ENCODE results near the gene SLC38A8. TPM values are rescaled to one million over a fixed set of nuclear protein-coding genes. Genes with fewer than 3 reads are reported as not detected.

The SLC38A8 gene
- polyA plus RNA-seq, 1 experiment = not detected

- peaks cover 30% of the 10 kb centered on the region for H3K27me3 ChIP-seq (ENCODE audit: control insufficient read depth, insufficient read depth, low read length)
- ChIA-PET POLR2A (no interaction called here), CTCF (no interaction called here)
- DNase-seq (ENCODE audit: low read depth, low spot score) = no peak
- no peak overlapping the region for H3K4me3 ChIP-seq (ENCODE audit: low read depth, low read length)
- TF ChIP-seq, protein P1, sequence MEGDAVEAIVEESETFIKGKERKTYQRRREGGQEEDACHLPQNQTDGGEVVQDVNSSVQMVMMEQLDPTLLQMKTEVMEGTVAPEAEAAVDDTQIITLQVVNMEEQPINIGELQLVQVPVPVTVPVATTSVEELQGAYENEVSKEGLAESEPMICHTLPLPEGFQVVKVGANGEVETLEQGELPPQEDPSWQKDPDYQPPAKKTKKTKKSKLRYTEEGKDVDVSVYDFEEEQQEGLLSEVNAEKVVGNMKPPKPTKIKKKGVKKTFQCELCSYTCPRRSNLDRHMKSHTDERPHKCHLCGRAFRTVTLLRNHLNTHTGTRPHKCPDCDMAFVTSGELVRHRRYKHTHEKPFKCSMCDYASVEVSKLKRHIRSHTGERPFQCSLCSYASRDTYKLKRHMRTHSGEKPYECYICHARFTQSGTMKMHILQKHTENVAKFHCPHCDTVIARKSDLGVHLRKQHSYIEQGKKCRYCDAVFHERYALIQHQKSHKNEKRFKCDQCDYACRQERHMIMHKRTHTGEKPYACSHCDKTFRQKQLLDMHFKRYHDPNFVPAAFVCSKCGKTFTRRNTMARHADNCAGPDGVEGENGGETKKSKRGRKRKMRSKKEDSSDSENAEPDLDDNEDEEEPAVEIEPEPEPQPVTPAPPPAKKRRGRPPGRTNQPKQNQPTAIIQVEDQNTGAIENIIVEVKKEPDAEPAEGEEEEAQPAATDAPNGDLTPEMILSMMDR (IDR thresholded peaks at IDR 0.05; ENCODE audit: low read depth, low read length) = no peak
- H3K27ac ChIP-seq (ENCODE audit: low read depth, low read length) = no peak overlapping the region
- no peaks in the 10 kb centered on the region; the same call in 1 of the 2 replicates for H3K9me3 ChIP-seq (ENCODE audit: control insufficient read depth, insufficient read depth, low read length)
These were observed 40.9 kb downstream of the SLC38A8 start for GRCh38 chr16:84001726-84002125.

GRCh38 chr16:84000989-84001642, 41.5 kb downstream of the SLC38A8 start:
- Histone ChIP-seq H3K27ac (ENCODE audit: low read depth, low read length) (no peak overlapping the region), H3K27me3 (ENCODE audit: control insufficient read depth, insufficient read depth, low read length) (peaks cover 30% of the 10 kb centered on the region), H3K9me3 (ENCODE audit: control insufficient read depth, insufficient read depth, low read length) (no peaks in the 10 kb centered on the region; the same call in 1 of the 2 replicates), H3K4me3 (ENCODE audit: low read depth, low read length) (no peak overlapping the region)
- no peak for DNase-seq (ENCODE audit: low read depth, low spot score)
- POLR2A ChIA-PET = no interaction called here
- CTCF ChIA-PET = no interaction called here
- TF ChIP-seq, protein P1 (IDR thresholded peaks at IDR 0.05; ENCODE audit: low read depth, low read length) = no peak

GRCh38 chr16:83998091-83998490, 44.5 kb downstream of the SLC38A8 start:
- CTCF ChIA-PET = no interaction called here
- POLR2A ChIA-PET = no interaction called here
- TF ChIP-seq, protein P1 (IDR thresholded peaks at IDR 0.05; ENCODE audit: low read depth, low read length) = no peak

GRCh38 chr16:83996481-83997252, 45.9 kb downstream of the SLC38A8 start:
- Histone ChIP-seq H3K9me3 (ENCODE audit: control insufficient read depth, insufficient read depth, low read length) (no peaks in the 10 kb centered on the region; the same call in 1 of the 2 replicates), H3K4me3 (ENCODE audit: low read depth, low read length) (no peak overlapping the region), H3K27me3 (ENCODE audit: control insufficient read depth, insufficient read depth, low read length) (peaks cover 3% of the 10 kb centered on the region), H3K27ac (ENCODE audit: low read depth, low read length) (no peak overlapping the region)
- TF ChIP-seq, protein P1 (IDR thresholded peaks at IDR 0.05; ENCODE audit: low read depth, low read length) = no peak
- ChIA-PET POLR2A (no interaction called here), CTCF (interaction anchor here (2.0 kb wide), 1 partner anchor 67 kb away, joined by 11 read pairs; no protein-coding TSS in a partner anchor)
- DNase-seq (ENCODE audit: low read depth, low spot score) = no peak

More at GRCh38 chr16:83998091-83998490, 44.5 kb downstream of the SLC38A8 start:
- H3K9me3 ChIP-seq (ENCODE audit: control insufficient read depth, insufficient read depth, low read length) = no peaks in the 10 kb centered on the region; the same call in 1 of the 2 replicates
- peaks cover 9% of the 10 kb centered on the region for H3K27me3 ChIP-seq (ENCODE audit: control insufficient read depth, insufficient read depth, low read length)
- no peak overlapping the region for H3K4me3 ChIP-seq (ENCODE audit: low read depth, low read length)
- H3K27ac ChIP-seq (ENCODE audit: low read depth, low read length) = no peak overlapping the region
- no peak for DNase-seq (ENCODE audit: low read depth, low spot score)

GRCh38 chr16:83995754-83996153, 46.8 kb downstream of the SLC38A8 start:
- Histone ChIP-seq H3K27ac (ENCODE audit: low read depth, low read length) (no peak overlapping the region), H3K9me3 (ENCODE audit: control insufficient read depth, insufficient read depth, low read length) (no peaks in the 10 kb centered on the region; the same call in 1 of the 2 replicates), H3K4me3 (ENCODE audit: low read depth, low read length) (no peak overlapping the region), H3K27me3 (ENCODE audit: control insufficient read depth, insufficient read depth, low read length) (peaks cover 3% of the 10 kb centered on the region)
- ChIA-PET POLR2A (no interaction called here), CTCF (interaction anchor here (0.9 to 3.6 kb wide), 3 partner anchors 39 to 70 kb away, joined by 3 to 20 read pairs (median 11); no protein-coding TSS in a partner anchor)
- no peak for DNase-seq (ENCODE audit: low read depth, low spot score)
- TF ChIP-seq, protein P1 (IDR thresholded peaks at IDR 0.05; ENCODE audit: low read depth, low read length) = no peak

Data from AG04450 (cell line).